UCSD-AML1 (cell line): ENCODE results near the gene SLC51A.
"Not testable (repeated sequence)": the region's sequence is repeated elsewhere in the genome, so short reads cannot be mapped to it uniquely, and the experiment has no call there.

ENCODE experiments used
- DNase-seq: peaks from one replicate; lab custom pipeline; 2025; ENCODE audit not compliant: unreplicated experiment; lab: John Stamatoyannopoulos, UW

SLC51A gene

DNA sequence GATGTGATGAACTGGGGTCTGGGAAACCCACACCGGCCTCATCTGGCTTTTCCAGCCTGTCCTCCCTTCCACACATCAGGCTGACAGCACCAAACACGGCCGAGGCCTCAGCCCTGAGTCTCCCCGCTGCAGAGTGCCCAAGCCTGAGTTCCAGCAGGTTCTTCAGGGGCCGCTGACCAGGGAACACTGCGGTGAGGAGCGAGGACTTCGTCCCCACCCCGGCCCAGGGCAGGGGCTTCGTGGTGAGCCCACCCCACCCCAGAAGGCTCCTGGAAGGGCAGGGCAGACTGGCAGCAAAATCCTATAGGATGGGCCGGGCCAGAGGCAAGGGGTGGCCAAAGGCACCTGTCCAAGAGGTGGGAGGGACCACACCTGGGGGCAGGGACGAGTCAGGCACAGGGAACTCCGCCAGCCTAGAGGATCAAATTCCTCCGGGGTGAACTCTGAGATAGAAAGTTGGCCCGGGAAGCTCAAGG lies at the start of gene SLC51A:
Gene SLC51A, plus strand, starts transcription at position 446 of the 476 bp plus-strand sequence. CDS start 179 bp downstream, outside the sequence.
- no peak for DNase-seq

DNA sequence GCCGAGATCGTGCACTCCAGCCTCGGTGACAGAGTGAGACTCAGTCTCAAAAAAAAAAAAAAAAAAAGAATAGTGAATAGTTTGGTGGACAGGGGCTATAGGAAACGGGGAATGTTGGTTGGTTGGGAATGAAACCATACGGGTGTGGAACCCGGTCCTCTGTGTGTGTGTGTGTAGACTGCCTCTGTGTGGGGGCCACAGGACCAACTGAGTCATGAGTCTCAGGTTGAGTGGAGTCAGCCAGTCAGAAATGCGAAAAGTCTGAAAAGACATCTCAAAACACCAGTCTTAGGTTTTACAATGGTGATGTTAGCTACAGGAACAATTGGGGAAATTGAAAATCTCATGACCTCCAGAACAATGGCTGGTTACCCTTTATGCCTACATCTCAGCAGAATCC lies 49.6 kb upstream of the SLC51A start:
- DNase-seq: no peak

- DNase-seq: no peak
These were observed 47.4 kb upstream of the SLC51A start for GRCh38 chr3:196168808-196169391.

GRCh38 chr3:196169836-196170240 lies 46.5 kb upstream of the SLC51A start:
- DNase-seq: no peak

GRCh38 chr3:196170296-196170695 lies 46.0 kb upstream of the SLC51A start:
- not testable (repeated sequence) for DNase-seq

- no peak for DNase-seq
These were observed 41.7 kb upstream of the SLC51A start for GRCh38 chr3:196174652-196175051.

GRCh38 chr3:196175116-196175625 lies 41.2 kb upstream of the SLC51A start:
- DNase-seq: no peak

DNA sequence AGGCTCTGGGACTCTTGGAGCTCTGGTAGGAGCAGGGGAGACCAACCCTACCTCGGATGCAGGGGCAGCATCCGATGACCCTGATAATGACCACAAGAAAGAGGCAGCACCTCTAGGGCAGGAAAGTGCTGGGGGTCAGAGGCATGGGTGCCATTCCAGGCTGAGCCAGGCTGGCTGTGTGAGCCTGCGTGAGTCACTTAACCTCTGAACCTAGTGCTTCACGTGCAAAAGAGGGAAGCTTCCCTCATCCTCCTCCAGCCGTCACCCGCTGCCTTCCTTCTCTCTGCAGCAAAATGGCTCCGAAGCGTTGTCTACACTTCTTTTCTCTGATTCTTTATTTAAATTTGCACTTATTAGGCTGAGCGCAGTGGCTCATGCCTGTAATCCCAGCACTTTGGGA lies 40.6 kb upstream of the SLC51A start:
- no peak for DNase-seq

DNA sequence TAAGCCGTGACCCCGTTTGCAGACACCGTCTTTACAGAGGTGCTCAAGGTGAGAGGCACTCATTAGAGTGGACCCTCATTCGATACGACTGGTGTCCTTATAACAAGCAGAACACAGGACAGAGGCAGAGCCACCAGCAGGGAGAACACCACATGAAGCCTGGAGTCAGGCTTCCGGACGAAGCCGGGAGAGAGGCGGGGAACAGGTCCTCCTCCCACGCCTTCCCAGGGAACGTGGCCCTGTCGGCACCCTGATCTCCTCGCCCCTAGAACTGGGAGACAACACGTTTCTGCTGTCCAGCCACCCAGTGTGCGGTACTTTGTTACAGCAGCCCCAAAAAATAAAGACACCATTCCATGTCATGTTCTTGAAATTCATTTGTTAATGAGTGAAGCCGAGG lies 38.8 kb upstream of the SLC51A start:
- no peak for DNase-seq

DNA sequence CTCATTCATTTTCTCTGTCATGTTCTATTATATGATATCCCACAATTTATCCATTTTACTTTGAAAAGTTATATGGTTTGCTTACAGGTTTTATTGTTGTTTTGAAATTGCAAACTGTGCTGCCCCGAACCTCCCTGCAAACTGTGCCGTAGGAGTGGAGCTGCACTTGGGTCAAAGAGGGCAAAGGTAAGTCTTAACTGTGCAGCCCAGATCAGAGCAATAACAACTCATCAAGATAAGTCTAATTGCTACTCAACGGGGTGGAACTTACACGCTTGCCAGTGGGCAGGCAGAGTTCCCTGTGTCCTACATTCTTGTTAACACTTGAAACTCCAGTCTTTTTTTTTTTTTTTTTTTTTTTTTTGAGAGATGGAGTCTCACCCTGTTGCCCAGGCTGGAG lies 38.4 kb upstream of the SLC51A start:
- DNase-seq: no peak

DNA sequence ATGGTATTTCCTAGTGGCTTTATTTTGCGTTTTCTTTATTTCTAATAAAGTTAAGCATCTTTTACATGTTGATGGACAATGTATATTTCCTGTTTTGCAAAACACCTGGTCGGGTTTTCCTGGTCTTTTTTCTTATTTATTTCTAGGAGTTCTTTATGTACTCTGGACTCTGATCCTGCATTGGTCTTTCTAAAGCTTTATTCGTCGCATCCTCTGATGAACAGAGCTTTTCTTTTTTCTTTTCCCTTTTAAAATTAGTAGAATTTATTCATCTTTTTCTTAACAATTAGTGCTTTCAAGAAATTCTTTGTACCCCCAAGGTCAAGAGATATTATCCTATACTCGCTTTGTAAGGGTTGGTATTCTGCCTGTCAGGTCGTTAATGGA lies 37.3 kb upstream of the SLC51A start:
- DNase-seq: no peak

GRCh38 chr3:196179380-196180308 lies 36.7 kb upstream of the SLC51A start:
- DNase-seq: peak; percentile 60

DNA sequence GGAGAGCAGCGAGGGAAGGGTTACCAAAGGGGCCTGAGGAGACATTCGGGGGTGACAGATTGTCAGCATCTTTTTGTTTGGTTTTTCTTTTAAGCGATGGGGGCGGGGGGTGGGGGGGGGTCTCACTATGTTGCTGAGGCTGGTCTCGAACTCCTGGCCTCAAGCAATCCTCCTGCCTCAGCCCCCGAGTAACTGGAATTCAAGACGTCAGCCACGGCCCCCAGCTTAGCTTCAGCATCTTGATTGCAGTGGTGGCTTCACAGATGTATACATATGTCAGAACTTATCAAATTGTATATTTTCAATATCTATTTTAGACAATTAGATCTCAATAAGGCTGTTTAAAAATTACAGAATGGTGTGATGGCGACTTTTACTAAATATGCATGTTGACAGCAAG lies 36.0 kb upstream of the SLC51A start:
- no peak for DNase-seq

DNA sequence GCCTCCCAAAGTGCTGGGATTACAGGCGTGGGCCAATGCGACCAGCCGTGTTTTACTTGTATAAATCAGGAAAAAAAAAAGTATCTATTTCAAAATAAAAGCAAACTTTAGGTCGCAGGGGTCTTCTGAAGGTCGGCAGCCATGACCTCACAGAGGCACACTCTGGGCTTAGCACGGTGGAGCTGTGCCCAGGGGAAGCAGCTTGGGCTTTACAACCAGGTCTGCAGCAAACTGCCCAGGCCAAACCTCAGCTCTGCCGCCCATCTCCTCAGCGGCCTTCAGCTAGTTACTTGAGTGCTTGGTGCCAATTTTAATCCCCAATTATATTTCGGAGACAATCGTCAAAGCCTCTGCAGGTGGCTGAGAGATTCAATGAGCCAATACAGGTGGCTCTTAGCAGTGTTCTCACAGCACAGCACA lies 35.2 kb upstream of the SLC51A start:
- DNase-seq: no peak

- not testable (repeated sequence) for DNase-seq
These were observed 32.2 kb upstream of the SLC51A start for GRCh38 chr3:196184169-196184432.

GRCh38 chr3:196184881-196185280 lies 31.5 kb upstream of the SLC51A start:
- DNase-seq: no peak

GRCh38 chr3:196186651-196187573 lies 29.4 kb upstream of the SLC51A start:
- no peak for DNase-seq

DNA sequence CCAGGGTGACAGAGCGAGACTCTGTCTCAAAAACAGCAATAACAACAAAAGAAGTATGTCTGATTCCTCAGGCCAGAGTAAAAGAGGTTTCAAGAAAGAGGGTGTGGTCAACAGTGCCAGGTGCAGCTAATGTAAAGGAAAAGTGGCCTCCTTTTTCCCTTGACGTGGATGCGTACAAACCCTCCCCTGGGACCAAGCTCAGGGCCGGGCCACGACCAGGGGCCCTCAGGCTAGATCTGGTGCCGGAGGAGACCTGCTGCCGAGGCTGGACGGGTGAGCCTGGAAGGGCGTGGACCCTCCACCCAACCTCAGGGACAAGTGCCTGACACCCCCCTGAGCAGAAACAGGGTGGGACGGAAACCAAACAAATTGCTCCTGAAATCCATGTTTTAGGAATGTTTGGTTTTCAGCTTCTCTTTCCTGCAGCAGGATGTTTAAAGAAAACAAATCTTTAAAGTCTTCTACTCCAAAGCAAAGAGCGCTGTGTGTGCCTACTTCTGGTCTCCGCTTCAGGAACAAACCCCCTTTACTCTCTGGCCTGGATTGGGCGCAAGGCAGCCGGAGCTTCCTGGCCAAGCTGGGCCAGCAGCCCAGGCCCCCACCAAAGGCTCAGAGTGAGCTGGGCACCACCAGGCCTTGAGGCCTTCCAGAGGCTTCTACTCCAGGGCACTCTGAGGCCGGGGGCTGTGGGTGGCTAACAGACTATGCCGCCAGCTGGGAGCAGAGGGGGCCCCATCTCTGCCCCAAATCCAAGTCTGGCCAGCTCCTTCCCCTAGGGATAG lies 26.6 kb upstream of the SLC51A start:
- no peak for DNase-seq

DNA sequence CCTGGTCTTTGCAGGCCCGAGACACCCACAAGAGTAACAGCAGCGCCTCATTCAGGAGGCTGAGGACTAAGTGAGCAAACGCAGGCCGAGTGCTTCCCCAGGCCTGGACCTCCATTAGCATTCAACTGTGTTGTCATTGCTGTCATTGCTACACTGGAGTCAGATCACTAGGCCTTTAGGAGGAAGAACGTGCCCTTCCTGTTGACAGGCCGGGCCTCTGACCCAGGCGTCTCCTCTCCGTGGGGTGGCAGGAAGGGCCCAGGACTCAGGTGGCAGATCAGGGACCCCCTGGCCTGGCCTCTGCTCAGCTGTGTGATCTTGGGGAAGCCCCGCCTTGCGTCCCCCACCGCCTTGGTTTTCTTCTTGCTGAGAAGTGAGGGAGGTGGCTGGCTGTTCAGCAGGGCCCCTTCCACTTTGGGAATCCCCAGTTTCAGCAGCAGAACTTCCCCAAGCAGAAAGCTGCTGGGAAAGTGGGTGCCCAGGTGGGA lies 24.3 kb upstream of the SLC51A start:
- peak; percentile 68 for DNase-seq

DNA sequence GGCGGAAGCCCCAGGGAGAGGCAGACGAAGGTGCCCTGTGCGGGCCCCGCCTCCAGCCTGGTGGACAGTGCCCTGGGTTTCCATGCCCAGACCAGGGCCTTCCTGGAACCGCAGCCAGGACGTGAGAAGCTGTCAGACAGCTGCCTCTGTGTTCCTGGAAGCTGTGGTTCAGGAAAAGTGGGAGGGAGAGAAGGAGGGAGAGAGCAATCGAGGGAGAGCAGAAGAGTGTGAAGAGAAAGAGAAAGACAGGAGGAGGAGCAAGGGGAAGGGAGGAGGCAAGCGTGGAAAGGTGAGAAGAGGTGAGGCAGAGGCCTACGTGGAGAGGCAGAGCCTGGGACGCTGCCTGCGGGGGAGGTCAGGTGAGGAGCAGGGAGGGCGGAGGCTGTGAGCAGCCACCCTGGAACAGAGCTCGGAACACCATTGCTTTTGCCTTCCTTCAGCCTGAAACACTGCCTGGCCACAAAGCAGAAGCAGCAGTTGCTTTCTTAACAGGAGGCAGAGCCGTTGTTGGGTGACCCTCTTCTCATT lies 23.7 kb upstream of the SLC51A start:
- DNase-seq: no peak
